GM23338 (cell line): Measurements from ENCODE around the gene AOPEP. TPM values are rescaled to one million over a fixed set of nuclear protein-coding genes. Genes with fewer than 3 reads are reported as not detected.
A peak's percentile ranks its signal among the peaks of the same experiment; 100 is the strongest.

Experiments
- ATAC-seq: fragments of 200-7000 bp; cut with Tn5 transposase; 3 replicates; pipeline ENCODE4 v1.9.1; 2020
- DNase-seq: peaks from one replicate; pipeline ENCODE4 v3.0.0-alpha.2; 2015; ENCODE audit warnings: low spot score
- H2AFZ ChIP-seq: fragments of 200-600 bp; sonication (generic); 2 replicates; pipeline ENCODE4 v1.8.0; 2016; ENCODE audit warnings: antibody characterized with exemption, mild to moderate bottlenecking, moderate library complexity
- H3F3A ChIP-seq: fragments of 200-600 bp; sonication (generic); replicated peaks from 2 replicates; pipeline ENCODE4 v1.8.0; 2017; ENCODE audit warnings: antibody characterized with exemption, mixed run types, low read depth
- H3K27ac ChIP-seq: fragments of 200-600 bp; sonication (generic); 2 replicates; pipeline ENCODE4 v1.6.1; 2016; ENCODE audit warnings: low read depth
- H3K27me3 ChIP-seq: fragments of 200-600 bp; sonication (generic); 2 replicates; pipeline ENCODE4 v1.8.0; 2016; ENCODE audit warnings: mild to moderate bottlenecking, mixed run types, moderate library complexity; ENCODE audit not compliant: insufficient read depth
- H3K36me3 ChIP-seq: fragments of 200-600 bp; sonication (generic); 2 replicates; pipeline ENCODE4 v1.8.0; 2016; ENCODE audit warnings: mild to moderate bottlenecking; ENCODE audit not compliant: insufficient read depth
- H3K4me1 ChIP-seq: fragments of 200-600 bp; sonication (generic); 2 replicates; pipeline ENCODE4 v1.8.0; 2016; ENCODE audit warnings: mild to moderate bottlenecking, moderate library complexity; ENCODE audit not compliant: insufficient read depth
- H3K4me2 ChIP-seq: fragments of 200-600 bp; sonication (generic); 2 replicates; pipeline ENCODE4 v1.7.1; 2017; ENCODE audit warnings: mixed run types
- H3K4me3 ChIP-seq: fragments of 200-600 bp; sonication (generic); 2 replicates; pipeline ENCODE4 v1.6.1; 2016; ENCODE audit warnings: mixed run types
- H3K79me2 ChIP-seq: fragments of 200-600 bp; sonication (generic); replicated peaks from 2 replicates; pipeline ENCODE4 v1.8.0; 2017; ENCODE audit warnings: mild to moderate bottlenecking; ENCODE audit not compliant: insufficient read depth
- H3K9me2 ChIP-seq: fragments of 200-600 bp; sonication (generic); 2 replicates; pipeline ENCODE4 v1.8.0; 2017; ENCODE audit not compliant: insufficient read depth
- H4K20me1 ChIP-seq: fragments of 200-600 bp; sonication (generic); replicated peaks from 2 replicates; pipeline ENCODE4 v1.8.0; 2017; ENCODE audit warnings: mild to moderate bottlenecking; ENCODE audit not compliant: insufficient read depth
- H3K27ac Mint-ChIP-seq: 2 replicates; pipeline ENCODE4 v1.8.0; 2020; ENCODE audit warnings: inconsistent platforms, mild to moderate bottlenecking, moderate library complexity, mixed read lengths
- H3K27me3 Mint-ChIP-seq: 3 replicates; pipeline ENCODE4 v1.8.0; 2022; ENCODE audit warnings: low read depth, mild to moderate bottlenecking, moderate library complexity, mixed read lengths, inconsistent platforms; ENCODE audit not compliant: insufficient read depth, poor library complexity
- H3K36me3 Mint-ChIP-seq: 3 replicates; pipeline ENCODE4 v1.8.0; 2021; ENCODE audit warnings: low read depth, mild to moderate bottlenecking, inconsistent platforms, moderate library complexity, mixed read lengths
- H3K4me1 Mint-ChIP-seq: 3 replicates; pipeline ENCODE4 v1.8.0; 2020; ENCODE audit warnings: mild to moderate bottlenecking, inconsistent platforms, mixed read lengths
- H3K4me3 Mint-ChIP-seq: 3 replicates; pipeline ENCODE4 v1.8.0; 2021; ENCODE audit warnings: moderate library complexity, mild to moderate bottlenecking, inconsistent platforms, mixed read lengths
- H3K9me3 Mint-ChIP-seq: 3 replicates; pipeline ENCODE4 v1.8.0; 2020; ENCODE audit warnings: moderate library complexity, mild to moderate bottlenecking, inconsistent platforms, mixed read lengths
- CREB1 ChIP-seq: fragments of 250-450 bp; sonication (Bioruptor Pico); IDR thresholded peaks from 2 replicates; pipeline ENCODE4 v1.5.0; 2020; ENCODE audit warnings: low read depth, mild to moderate bottlenecking, moderate library complexity
- EZH2 ChIP-seq: fragments of 200-600 bp; sonication (generic); IDR thresholded peaks from one replicate; pipeline ENCODE4 v1.8.0; 2017; ENCODE audit warnings: antibody characterized with exemption, mild to moderate bottlenecking, low read depth; ENCODE audit not compliant: unreplicated experiment
- JUNB ChIP-seq: IDR thresholded peaks from one replicate; pipeline ENCODE4 v1.6.1; 2016; ENCODE audit warnings: antibody characterized with exemption; ENCODE audit not compliant: unreplicated experiment
- POLR2AphosphoS5 ChIP-seq: IDR thresholded peaks from 2 replicates; pipeline ENCODE4 v1.6.1; 2016; ENCODE audit warnings: antibody characterized with exemption, low read depth
- STAT1 ChIP-seq: IDR thresholded peaks from one replicate; pipeline ENCODE4 v1.6.1; 2016; ENCODE audit warnings: antibody characterized with exemption; ENCODE audit not compliant: unreplicated experiment
- ZNF114 ChIP-seq: fragments of 250-450 bp; sonication (Bioruptor Pico); IDR thresholded peaks from 2 replicates; pipeline ENCODE4 v1.5.0; 2020; ENCODE audit warnings: mild to moderate bottlenecking, moderate library complexity
- polyA plus RNA-seq: library from polyadenylated mRNA; unstranded; fragments of >200 nt; fragmentation: Nextera tagmentation; extraction: Ambion mirVana; gene quantifications from 2 replicates; pipeline ENCODE4 v1.2.1, GENCODE V29; 2016
- total RNA-seq: library from RNA; depleted of rRNA; stranded (reverse); fragments of >200 nt; shearing (Covaris generic); gene quantifications from 2 replicates; pipeline ENCODE4 v1.2.3, GENCODE V29; 2014
- TF ChIP-seq, protein P1 (sequence below): IDR thresholded peaks from one replicate; pipeline ENCODE4 v1.6.1; 2018; ENCODE audit warnings: antibody characterized with exemption; ENCODE audit not compliant: unreplicated experiment
- TF ChIP-seq, protein P2 (sequence below): fragments of 250-450 bp; sonication (Bioruptor Pico); IDR thresholded peaks from 2 replicates; pipeline ENCODE4 v1.5.0; 2020; ENCODE audit warnings: mild to moderate bottlenecking, moderate library complexity
- TF ChIP-seq, protein P3 (sequence below), 2 experiments: fragments of 200-600 bp in 1 of 2; sonication (generic) in 1 of 2; conservative IDR thresholded peaks; 2 replicates each; pipeline versions ENCODE4 v1.5.1 to v1.6.1; 2016 to 2017; ENCODE audit warnings: antibody characterized with exemption in 2 of 2, low read depth in 2 of 2, mild to moderate bottlenecking in 2 of 2, moderate library complexity in 1 of 2

The AOPEP gene
- total and polyA plus RNA-seq, 2 experiments from 2014 or later, result 7.0 to 16.5 TPM

DNA sequence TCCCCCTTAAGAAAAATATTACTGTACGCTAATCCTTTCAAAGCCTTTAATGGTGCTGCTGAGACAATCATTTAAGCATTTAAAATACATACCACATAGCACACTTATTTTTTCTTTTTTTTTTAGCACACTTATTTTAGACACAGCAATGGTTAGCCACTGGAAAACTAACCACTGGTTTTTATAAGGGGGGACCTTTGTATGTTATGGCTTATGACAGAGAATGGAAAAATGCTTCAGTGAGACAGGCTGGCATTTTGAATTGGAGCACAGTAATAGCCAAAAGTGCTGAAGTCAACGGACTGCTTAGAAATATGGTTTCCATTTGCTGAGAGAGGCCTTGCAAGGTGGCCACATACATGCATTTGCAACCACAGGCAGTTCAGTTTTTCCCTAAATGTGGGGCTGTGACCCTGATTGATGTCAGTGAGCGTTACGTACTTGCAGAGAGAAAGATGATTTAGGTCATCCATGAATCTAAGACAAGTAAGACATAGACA, 28.5 kb downstream of the AOPEP start (continued):
- TF ChIP-seq, protein P1, sequence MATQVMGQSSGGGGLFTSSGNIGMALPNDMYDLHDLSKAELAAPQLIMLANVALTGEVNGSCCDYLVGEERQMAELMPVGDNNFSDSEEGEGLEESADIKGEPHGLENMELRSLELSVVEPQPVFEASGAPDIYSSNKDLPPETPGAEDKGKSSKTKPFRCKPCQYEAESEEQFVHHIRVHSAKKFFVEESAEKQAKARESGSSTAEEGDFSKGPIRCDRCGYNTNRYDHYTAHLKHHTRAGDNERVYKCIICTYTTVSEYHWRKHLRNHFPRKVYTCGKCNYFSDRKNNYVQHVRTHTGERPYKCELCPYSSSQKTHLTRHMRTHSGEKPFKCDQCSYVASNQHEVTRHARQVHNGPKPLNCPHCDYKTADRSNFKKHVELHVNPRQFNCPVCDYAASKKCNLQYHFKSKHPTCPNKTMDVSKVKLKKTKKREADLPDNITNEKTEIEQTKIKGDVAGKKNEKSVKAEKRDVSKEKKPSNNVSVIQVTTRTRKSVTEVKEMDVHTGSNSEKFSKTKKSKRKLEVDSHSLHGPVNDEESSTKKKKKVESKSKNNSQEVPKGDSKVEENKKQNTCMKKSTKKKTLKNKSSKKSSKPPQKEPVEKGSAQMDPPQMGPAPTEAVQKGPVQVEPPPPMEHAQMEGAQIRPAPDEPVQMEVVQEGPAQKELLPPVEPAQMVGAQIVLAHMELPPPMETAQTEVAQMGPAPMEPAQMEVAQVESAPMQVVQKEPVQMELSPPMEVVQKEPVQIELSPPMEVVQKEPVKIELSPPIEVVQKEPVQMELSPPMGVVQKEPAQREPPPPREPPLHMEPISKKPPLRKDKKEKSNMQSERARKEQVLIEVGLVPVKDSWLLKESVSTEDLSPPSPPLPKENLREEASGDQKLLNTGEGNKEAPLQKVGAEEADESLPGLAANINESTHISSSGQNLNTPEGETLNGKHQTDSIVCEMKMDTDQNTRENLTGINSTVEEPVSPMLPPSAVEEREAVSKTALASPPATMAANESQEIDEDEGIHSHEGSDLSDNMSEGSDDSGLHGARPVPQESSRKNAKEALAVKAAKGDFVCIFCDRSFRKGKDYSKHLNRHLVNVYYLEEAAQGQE, result no peak

DNA sequence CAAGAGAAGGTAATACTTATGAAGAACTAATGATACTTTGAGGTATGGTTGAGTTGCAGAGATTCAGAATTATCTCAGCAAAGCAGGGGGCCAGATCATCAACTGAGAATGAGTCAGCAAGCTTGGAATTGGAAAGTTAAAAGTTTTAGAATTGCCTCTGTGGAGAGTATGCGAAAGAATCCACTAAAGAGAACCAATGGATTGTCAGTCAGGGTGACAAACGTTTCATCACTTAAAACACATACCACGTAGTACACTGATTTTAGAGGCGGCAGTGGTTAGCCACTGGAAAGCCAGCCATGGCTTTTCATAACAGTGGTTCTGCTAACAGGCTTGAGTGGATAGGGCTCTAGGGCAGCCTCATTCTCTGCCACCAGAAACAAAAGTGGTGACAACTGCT, 30.7 kb downstream of the AOPEP start:
- Mint-ChIP-seq H3K27ac (peak overlapping the region; percentile 49), H3K9me3 (no peaks in the 10 kb centered on the region), H3K27me3 (no peaks in the 10 kb centered on the region), H3K4me1 (peaks cover 13% of the 10 kb centered on the region), H3K4me3 (no peak overlapping the region), H3K36me3 (no peaks in the 10 kb centered on the region)
- no peak overlapping the region for H3K4me3 ChIP-seq
- H3F3A ChIP-seq, result no peaks in the 10 kb centered on the region
- no peaks in the 10 kb centered on the region; the same call in 1 of the 2 replicates for H4K20me1 ChIP-seq
- H2AFZ ChIP-seq, result no peak overlapping the region
- ATAC-seq (no peak), DNase-seq (no peak)
- no peaks in the 10 kb centered on the region for H3K4me1 ChIP-seq
- H3K36me3 ChIP-seq, result peaks cover 9% of the 10 kb centered on the region; the same call in 1 of the 2 replicates
- TF ChIP-seq STAT1 (no peak), CREB1 (no peak), ZNF114 (CRISPR knock-in tag) (no peak), EZH2 (no peak), POLR2AphosphoS5 (no peak), JUNB (no peak)
- TF ChIP-seq, protein P2, sequence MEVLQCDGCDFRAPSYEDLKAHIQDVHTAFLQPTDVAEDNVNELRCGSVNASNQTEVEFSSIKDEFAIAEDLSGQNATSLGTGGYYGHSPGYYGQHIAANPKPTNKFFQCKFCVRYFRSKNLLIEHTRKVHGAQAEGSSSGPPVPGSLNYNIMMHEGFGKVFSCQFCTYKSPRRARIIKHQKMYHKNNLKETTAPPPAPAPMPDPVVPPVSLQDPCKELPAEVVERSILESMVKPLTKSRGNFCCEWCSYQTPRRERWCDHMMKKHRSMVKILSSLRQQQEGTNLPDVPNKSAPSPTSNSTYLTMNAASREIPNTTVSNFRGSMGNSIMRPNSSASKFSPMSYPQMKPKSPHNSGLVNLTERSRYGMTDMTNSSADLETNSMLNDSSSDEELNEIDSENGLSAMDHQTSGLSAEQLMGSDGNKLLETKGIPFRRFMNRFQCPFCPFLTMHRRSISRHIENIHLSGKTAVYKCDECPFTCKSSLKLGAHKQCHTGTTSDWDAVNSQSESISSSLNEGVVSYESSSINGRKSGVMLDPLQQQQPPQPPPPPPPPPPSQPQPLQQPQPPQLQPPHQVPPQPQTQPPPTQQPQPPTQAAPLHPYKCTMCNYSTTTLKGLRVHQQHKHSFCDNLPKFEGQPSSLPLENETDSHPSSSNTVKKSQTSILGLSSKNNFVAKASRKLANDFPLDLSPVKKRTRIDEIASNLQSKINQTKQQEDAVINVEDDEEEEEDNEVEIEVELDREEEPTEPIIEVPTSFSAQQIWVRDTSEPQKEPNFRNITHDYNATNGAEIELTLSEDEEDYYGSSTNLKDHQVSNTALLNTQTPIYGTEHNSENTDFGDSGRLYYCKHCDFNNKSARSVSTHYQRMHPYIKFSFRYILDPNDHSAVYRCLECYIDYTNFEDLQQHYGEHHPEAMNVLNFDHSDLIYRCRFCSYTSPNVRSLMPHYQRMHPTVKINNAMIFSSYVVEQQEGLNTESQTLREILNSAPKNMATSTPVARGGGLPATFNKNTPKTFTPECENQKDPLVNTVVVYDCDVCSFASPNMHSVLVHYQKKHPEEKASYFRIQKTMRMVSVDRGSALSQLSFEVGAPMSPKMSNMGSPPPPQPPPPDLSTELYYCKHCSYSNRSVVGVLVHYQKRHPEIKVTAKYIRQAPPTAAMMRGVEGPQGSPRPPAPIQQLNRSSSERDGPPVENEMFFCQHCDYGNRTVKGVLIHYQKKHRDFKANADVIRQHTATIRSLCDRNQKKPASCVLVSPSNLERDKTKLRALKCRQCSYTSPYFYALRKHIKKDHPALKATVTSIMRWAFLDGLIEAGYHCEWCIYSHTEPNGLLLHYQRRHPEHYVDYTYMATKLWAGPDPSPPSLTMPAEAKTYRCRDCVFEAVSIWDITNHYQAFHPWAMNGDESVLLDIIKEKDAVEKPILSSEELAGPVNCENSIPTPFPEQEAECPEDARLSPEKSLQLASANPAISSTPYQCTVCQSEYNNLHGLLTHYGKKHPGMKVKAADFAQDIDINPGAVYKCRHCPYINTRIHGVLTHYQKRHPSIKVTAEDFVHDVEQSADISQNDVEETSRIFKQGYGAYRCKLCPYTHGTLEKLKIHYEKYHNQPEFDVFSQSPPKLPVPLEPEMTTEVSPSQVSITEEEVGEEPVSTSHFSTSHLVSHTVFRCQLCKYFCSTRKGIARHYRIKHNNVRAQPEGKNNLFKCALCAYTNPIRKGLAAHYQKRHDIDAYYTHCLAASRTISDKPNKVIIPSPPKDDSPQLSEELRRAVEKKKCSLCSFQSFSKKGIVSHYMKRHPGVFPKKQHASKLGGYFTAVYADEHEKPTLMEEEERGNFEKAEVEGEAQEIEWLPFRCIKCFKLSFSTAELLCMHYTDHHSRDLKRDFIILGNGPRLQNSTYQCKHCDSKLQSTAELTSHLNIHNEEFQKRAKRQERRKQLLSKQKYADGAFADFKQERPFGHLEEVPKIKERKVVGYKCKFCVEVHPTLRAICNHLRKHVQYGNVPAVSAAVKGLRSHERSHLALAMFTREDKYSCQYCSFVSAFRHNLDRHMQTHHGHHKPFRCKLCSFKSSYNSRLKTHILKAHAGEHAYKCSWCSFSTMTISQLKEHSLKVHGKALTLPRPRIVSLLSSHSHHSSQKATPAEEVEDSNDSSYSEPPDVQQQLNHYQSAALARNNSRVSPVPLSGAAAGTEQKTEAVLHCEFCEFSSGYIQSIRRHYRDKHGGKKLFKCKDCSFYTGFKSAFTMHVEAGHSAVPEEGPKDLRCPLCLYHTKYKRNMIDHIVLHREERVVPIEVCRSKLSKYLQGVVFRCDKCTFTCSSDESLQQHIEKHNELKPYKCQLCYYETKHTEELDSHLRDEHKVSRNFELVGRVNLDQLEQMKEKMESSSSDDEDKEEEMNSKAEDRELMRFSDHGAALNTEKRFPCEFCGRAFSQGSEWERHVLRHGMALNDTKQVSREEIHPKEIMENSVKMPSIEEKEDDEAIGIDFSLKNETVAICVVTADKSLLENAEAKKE (CRISPR knock-in tag), result no peak
- TF ChIP-seq, protein P3, sequence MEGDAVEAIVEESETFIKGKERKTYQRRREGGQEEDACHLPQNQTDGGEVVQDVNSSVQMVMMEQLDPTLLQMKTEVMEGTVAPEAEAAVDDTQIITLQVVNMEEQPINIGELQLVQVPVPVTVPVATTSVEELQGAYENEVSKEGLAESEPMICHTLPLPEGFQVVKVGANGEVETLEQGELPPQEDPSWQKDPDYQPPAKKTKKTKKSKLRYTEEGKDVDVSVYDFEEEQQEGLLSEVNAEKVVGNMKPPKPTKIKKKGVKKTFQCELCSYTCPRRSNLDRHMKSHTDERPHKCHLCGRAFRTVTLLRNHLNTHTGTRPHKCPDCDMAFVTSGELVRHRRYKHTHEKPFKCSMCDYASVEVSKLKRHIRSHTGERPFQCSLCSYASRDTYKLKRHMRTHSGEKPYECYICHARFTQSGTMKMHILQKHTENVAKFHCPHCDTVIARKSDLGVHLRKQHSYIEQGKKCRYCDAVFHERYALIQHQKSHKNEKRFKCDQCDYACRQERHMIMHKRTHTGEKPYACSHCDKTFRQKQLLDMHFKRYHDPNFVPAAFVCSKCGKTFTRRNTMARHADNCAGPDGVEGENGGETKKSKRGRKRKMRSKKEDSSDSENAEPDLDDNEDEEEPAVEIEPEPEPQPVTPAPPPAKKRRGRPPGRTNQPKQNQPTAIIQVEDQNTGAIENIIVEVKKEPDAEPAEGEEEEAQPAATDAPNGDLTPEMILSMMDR (conservative IDR thresholded peaks at IDR 0.05; ENCODE audit: low read depth in 2 of 2), result no peak
- no peak overlapping the region for H3K4me2 ChIP-seq
- H3K79me2 ChIP-seq, result no peaks in the 10 kb centered on the region
- no peaks in the 10 kb centered on the region for H3K27me3 ChIP-seq
- no peaks in the 10 kb centered on the region for H3K9me2 ChIP-seq
- no peak overlapping the region for H3K27ac ChIP-seq
